ENCODE data around the gene RGS6. TPM values are rescaled to one million over a fixed set of nuclear protein-coding genes. Genes with fewer than 3 reads are reported as not detected.

Gene RGS6
- total RNA-seq, 2 donors from 2014 or later = 3.2 TPM; not detected in 1

- Histone ChIP-seq H3K27me3 (replicated peaks; ENCODE audit: insufficient read depth) (no peaks in the 10 kb centered on the region), H3K4me3 (no peak overlapping the region), H3K36me3 (no peaks in the 10 kb centered on the region), H3K27ac (no peak overlapping the region), H3K9me3 (no peaks in the 10 kb centered on the region), H3K4me1 (replicated peaks) (no peaks in the 10 kb centered on the region)
- no peak for DNase-seq (ENCODE audit: low spot score)
- intact Hi-C loops (cut with DNase I) = no loop called here
- 64% methylated on average over 5 of the region's 5 CpGs for WGBS
- TF ChIP-seq POLR2AphosphoS5 (IDR thresholded peaks at IDR 0.05) (no peak), POLR2A (IDR thresholded peaks at IDR 0.05) (no peak), CTCF (IDR thresholded peaks at IDR 0.05) (no peak)
These were observed 400.6 kb downstream of the RGS6 start for GRCh38 chr14:72332871-72333270.

- Histone ChIP-seq H3K9me3 (no peaks in the 10 kb centered on the region), H3K27me3 (replicated peaks; ENCODE audit: insufficient read depth) (no peaks in the 10 kb centered on the region), H3K4me3 (no peak overlapping the region), H3K27ac (no peak overlapping the region), H3K4me1 (replicated peaks) (no peaks in the 10 kb centered on the region), H3K36me3 (no peaks in the 10 kb centered on the region)
- intact Hi-C loops (cut with DNase I) = no loop called here
- WGBS = 68% methylated on average over 4 of the region's 4 CpGs
- no peak for TF ChIP-seq POLR2AphosphoS5 (IDR thresholded peaks at IDR 0.05)
- TF ChIP-seq POLR2A (IDR thresholded peaks at IDR 0.05) = no peak
- no peak for TF ChIP-seq CTCF (IDR thresholded peaks at IDR 0.05)
- no peak for DNase-seq (ENCODE audit: low spot score)
These were observed 401.1 kb downstream of the RGS6 start for GRCh38 chr14:72333357-72333756.

- WGBS = 48% methylated on average over 4 of the region's 4 CpGs
- intact Hi-C loops (cut with DNase I) = no loop called here
- Histone ChIP-seq H3K36me3 (no peaks in the 10 kb centered on the region), H3K9me3 (no peaks in the 10 kb centered on the region), H3K27me3 (replicated peaks; ENCODE audit: insufficient read depth) (no peaks in the 10 kb centered on the region), H3K4me3 (no peak overlapping the region), H3K4me1 (replicated peaks) (no peaks in the 10 kb centered on the region), H3K27ac (no peak overlapping the region)
- DNase-seq (ENCODE audit: low spot score) = no peak
- TF ChIP-seq POLR2A (IDR thresholded peaks at IDR 0.05) = no peak
- no peak for TF ChIP-seq POLR2AphosphoS5 (IDR thresholded peaks at IDR 0.05)
- TF ChIP-seq CTCF (IDR thresholded peaks at IDR 0.05) = no peak
These were observed 404.2 kb downstream of the RGS6 start for GRCh38 chr14:72336311-72336980.

GRCh38 chr14:72341237-72341636 is 409.0 kb downstream of the RGS6 start:
- WGBS = 65% methylated on average over 1 of the region's 1 CpG
- Histone ChIP-seq H3K27ac (no peak overlapping the region), H3K4me1 (replicated peaks) (no peaks in the 10 kb centered on the region), H3K4me3 (no peak overlapping the region), H3K9me3 (no peaks in the 10 kb centered on the region), H3K36me3 (no peaks in the 10 kb centered on the region), H3K27me3 (replicated peaks; ENCODE audit: insufficient read depth) (no peaks in the 10 kb centered on the region)
- TF ChIP-seq POLR2AphosphoS5 (IDR thresholded peaks at IDR 0.05) (no peak), POLR2A (IDR thresholded peaks at IDR 0.05) (no peak), CTCF (IDR thresholded peaks at IDR 0.05) (no peak)
- intact Hi-C loops (cut with DNase I) = no loop called here
- DNase-seq (ENCODE audit: low spot score) = no peak

- Histone ChIP-seq H3K27me3 (replicated peaks; ENCODE audit: insufficient read depth) (no peaks in the 10 kb centered on the region), H3K4me1 (replicated peaks) (no peaks in the 10 kb centered on the region), H3K27ac (no peak overlapping the region), H3K9me3 (no peaks in the 10 kb centered on the region), H3K36me3 (no peaks in the 10 kb centered on the region), H3K4me3 (no peak overlapping the region)
- TF ChIP-seq CTCF (IDR thresholded peaks at IDR 0.05) (no peak), POLR2AphosphoS5 (IDR thresholded peaks at IDR 0.05) (no peak), POLR2A (IDR thresholded peaks at IDR 0.05) (no peak)
- intact Hi-C loops (cut with DNase I) = no loop called here
- no peak for DNase-seq (ENCODE audit: low spot score)
- WGBS = 89% methylated on average over 2 of the region's 2 CpGs
These were observed 409.5 kb downstream of the RGS6 start for GRCh38 chr14:72341686-72342085.
